ENCODE data around the gene EXOSC6. TPM values are rescaled to one million over a fixed set of nuclear protein-coding genes. Genes with fewer than 3 reads are reported as not detected.
"Not testable (repeated sequence)": the region's sequence is repeated elsewhere in the genome, so short reads cannot be mapped to it uniquely, and the experiment has no call there.

The EXOSC6 gene
- total RNA-seq, result 10 to 100 TPM; 26.3 to 27.4 TPM

DNA sequence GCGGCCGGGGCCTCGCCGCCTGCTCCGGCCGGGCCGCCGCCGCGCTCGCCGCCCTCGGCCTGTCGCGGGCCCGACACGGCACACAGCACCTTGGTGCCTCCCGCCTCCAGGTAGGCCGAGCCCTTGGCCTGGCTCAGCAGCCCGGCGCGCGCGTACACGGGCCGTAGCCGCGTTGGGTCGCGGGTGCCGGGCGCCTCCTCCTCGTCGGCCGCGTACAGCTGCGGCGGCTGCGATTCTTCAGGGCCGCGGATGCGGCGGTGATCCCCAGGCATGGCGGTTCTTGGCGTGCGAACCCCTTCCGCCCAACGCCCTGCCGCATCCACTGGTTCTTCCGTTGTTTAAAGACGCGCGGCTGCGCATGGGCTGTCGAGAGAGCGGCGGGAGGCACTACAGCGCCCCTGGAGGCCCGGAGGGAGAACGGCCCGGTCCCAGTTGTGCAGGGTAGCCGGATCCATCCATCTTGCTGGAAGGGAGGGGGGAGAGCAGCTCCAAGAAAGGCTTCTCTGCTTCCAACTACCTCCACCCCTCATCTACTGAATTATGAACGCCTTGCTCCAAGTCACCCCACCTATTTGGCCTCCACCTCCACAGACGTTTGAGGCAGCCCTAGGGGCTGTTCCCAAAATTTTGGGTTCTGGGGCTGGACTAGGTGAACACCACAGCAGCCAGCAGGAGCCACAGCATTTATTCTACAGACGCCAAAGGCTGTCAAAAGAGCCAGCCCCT lies at the start of gene EXOSC6:
EXOSC6 (minus strand) TSS at position 312 of the 726 bp plus-strand sequence; CDS start at position 272, 40 bp downstream.
- Mint-ChIP-seq H3K9me3 (no peaks in the 10 kb centered on the region), H3K4me1 (peaks cover 21% of the 10 kb centered on the region), H3K27ac (peak within 1 kb of the TSS; percentile 95), H3K36me3 (ENCODE audit: low read depth) (peaks cover 45% of the 10 kb centered on the region), H3K27me3 (no peaks in the 10 kb centered on the region), H3K4me3 (peak within 1 kb of the TSS; percentile 88)
- CTCF ChIA-PET, result interaction anchor here (0.7 to 5.0 kb wide), 14 partner anchors 9 to 272 kb away, joined by 3 to 29 read pairs (median 6); partner anchors contain the start of genes AARS1, COG4, DDX19B and SF3B3
- POLR2A ChIA-PET, result interaction anchor here (1.2 kb wide), 1 partner anchor 15 kb away, joined by 3 read pairs; no protein-coding TSS in a partner anchor
- DNase-seq, result peak; percentile 94

- no peak for DNase-seq
- H3K27me3 Mint-ChIP-seq, result no peaks in the 10 kb centered on the region
- ChIA-PET POLR2A (interaction anchor here (0.7 kb wide), 1 partner anchor 45 kb away, joined by 3 read pairs; no protein-coding TSS in a partner anchor), CTCF (interaction anchor here (1.3 kb wide), 1 partner anchor 11 kb away, joined by 3 read pairs; no protein-coding TSS in a partner anchor)
- H3K36me3 Mint-ChIP-seq (ENCODE audit: low read depth), result peaks cover 37% of the 10 kb centered on the region
- H3K4me3 Mint-ChIP-seq, result peak overlapping the region; percentile 90
- peaks cover 8% of the 10 kb centered on the region for H3K9me3 Mint-ChIP-seq
- peaks cover 49% of the 10 kb centered on the region for H3K4me1 Mint-ChIP-seq
- H3K27ac Mint-ChIP-seq, result no peak overlapping the region
Measured at GRCh38 chr16:70301121-70301520, 49.4 kb upstream of the EXOSC6 start.

DNA sequence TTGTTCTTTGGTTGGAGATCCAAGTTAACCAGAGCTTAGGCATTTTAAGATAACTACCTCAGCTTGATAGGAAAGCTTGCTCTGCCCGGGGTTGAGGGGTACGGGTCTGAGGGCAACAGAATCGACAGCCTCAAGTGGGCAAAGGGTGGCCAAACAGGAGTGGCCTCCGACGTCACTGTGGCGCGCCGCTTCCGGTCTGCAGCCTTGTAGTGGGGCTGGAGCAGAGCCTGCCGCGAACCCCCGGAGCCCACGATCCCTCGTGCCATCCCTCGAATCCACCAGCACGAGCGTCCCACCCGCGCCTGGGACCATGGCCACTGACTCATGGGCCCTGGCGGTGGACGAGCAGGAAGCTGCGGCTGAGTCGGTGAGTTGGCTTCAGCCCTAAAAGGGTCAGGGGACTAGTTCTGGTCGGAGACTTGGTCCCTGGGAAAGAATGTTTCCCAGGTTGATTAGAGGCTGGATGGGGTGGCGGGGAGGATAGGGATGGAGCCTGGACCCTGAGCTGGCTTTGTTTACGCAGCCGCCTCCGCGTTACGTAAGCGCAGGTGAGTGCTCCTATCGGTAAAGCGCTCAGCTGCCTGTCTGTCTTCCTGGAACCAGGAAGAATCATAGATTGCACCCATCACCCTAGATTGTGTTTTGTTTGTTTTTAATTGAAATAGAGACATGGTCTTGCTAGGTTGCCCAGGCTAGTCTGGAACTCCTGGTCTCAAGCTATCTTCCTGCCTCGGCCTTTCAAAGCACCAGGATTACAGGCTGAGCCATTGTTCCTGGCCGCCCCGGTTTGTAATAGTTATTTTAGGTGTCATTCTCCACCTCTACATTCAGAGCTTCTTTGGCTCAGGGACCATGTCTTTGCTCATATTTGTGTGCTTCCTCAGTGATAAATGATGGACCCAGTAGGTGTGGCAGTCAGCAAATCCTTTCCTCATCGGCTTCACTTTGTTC lies 47.5 kb upstream of the EXOSC6 start, which contains the start of gene DDX19B:
DDX19B (plus strand) TSS at position 199 of the 951 bp plus-strand sequence; CDS start at position 311, 112 bp downstream.
- Mint-ChIP-seq H3K4me1 (peaks cover 40% of the 10 kb centered on the region), H3K4me3 (peak within 1 kb of the TSS; percentile 90), H3K27ac (peak within 1 kb of the TSS; percentile 95), H3K9me3 (peaks cover 8% of the 10 kb centered on the region), H3K27me3 (no peaks in the 10 kb centered on the region), H3K36me3 (ENCODE audit: low read depth) (peaks cover 33% of the 10 kb centered on the region)
- POLR2A ChIA-PET, result interaction anchor here (0.8 kb wide), 1 partner anchor 48 kb away, joined by 3 read pairs; no protein-coding TSS in a partner anchor
- peak; percentile 72 for DNase-seq
- CTCF ChIA-PET, result interaction anchor here (0.6 to 2.8 kb wide), 9 partner anchors 9 to 114 kb away, joined by 3 to 12 read pairs (median 4); partner anchors contain the start of genes AARS1 and EXOSC6

DNA sequence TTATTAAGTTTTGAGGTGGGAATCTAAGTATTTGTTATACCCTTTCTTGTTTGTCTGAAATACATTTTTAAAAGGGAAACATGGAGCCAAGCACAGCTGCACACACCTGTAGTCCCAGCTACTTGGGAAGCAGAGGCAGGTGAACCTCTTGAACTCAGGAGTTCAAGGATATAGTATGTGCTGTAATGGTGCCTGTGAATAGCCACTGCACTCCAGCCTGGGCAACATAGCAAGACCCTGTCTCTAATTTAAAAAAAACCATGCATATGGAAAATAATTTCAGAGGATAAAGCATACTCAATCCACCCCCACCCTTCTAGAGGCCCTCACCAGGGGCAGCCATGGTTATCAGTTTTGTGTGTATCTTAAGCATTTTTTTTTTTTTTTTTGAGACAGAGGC lies 43.9 kb upstream of the EXOSC6 start:
- CTCF ChIA-PET, result interaction anchor here (0.8 kb wide), 2 partner anchors 14 to 892 kb away, joined by 3 read pairs; no protein-coding TSS in a partner anchor
- peaks cover 24% of the 10 kb centered on the region for H3K4me1 Mint-ChIP-seq
- POLR2A ChIA-PET, result no interaction called here
- peaks cover 11% of the 10 kb centered on the region for H3K36me3 Mint-ChIP-seq (ENCODE audit: low read depth)
- no peaks in the 10 kb centered on the region for H3K9me3 Mint-ChIP-seq
- no peaks in the 10 kb centered on the region for H3K27me3 Mint-ChIP-seq
- H3K4me3 Mint-ChIP-seq, result no peak overlapping the region
- H3K27ac Mint-ChIP-seq, result no peak overlapping the region
- DNase-seq, result no peak

DNA sequence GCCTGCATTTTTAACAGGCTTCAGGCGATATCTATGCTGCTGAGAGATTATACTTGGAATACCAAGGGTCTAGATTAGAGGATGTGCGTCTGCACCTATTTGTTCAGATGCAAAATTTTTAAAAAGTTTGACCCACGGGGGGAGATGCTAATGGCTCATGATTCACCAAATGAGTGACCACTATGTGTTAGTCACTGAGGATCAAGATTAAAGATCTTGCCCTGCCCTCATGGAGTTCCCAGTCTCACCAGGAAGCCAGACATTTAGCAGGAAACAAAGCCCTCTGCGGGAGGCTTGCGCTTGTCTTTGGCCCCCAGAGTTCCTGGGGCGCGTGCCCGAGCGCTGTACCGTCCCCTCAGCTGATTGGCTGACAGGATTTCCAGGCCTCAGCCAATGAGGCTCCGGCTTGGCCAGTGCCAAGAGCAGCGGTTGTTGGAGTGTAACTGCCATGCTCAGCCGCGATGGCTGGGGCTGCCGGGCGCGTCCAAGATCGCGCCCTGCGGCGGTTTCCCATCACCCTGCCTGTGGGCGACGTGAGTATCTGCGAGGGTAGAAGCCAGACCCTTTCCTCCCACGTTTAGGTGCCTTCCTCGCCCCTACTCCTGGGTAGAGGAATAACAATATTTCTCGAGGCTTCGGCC lies 42.8 kb upstream of the EXOSC6 start:
- Mint-ChIP-seq H3K36me3 (ENCODE audit: low read depth) (peaks cover under 1% of the 10 kb centered on the region), H3K27ac (no peak overlapping the region), H3K4me3 (no peak overlapping the region), H3K27me3 (no peaks in the 10 kb centered on the region), H3K9me3 (no peaks in the 10 kb centered on the region), H3K4me1 (peaks cover 18% of the 10 kb centered on the region)
- no peak for DNase-seq
- CTCF ChIA-PET, result no interaction called here
- POLR2A ChIA-PET, result no interaction called here

- H3K9me3 Mint-ChIP-seq; H3K4me3 Mint-ChIP-seq; H3K27ac Mint-ChIP-seq; H3K36me3 Mint-ChIP-seq (ENCODE audit: low read depth); DNase-seq; H3K27me3 Mint-ChIP-seq; POLR2A ChIA-PET: not testable (repeated sequence)
- CTCF ChIA-PET, result interaction anchor here (0.5 to 1.4 kb wide), 4 partner anchors 14 to 231 kb away, joined by 3 to 4 read pairs (median 3); partner anchors contain the start of gene COG4
- peaks cover 22% of the 10 kb centered on the region for H3K4me1 Mint-ChIP-seq
Measured at GRCh38 chr16:70292148-70292547, 40.4 kb upstream of the EXOSC6 start.

GRCh38 chr16:70290949-70291519 lies 39.3 kb upstream of the EXOSC6 start:
- ChIA-PET POLR2A (no interaction called here), CTCF (interaction anchor here (0.6 to 1.5 kb wide), 3 partner anchors 10 to 35 kb away, joined by 3 to 5 read pairs (median 3); no protein-coding TSS in a partner anchor)
- Mint-ChIP-seq H3K27ac (peak overlapping the region; percentile 57), H3K27me3 (no peaks in the 10 kb centered on the region), H3K36me3 (ENCODE audit: low read depth) (peaks cover 7% of the 10 kb centered on the region), H3K4me3 (no peak overlapping the region), H3K4me1 (peaks cover 22% of the 10 kb centered on the region), H3K9me3 (no peaks in the 10 kb centered on the region)
- no peak for DNase-seq

- H3K36me3 Mint-ChIP-seq (ENCODE audit: low read depth), result peaks cover 17% of the 10 kb centered on the region
- peak within 1 kb of the TSS; percentile 100 for H3K27ac Mint-ChIP-seq
- POLR2A ChIA-PET, result interaction anchor here (0.6 to 1.3 kb wide), 3 partner anchors 57 to 235 kb away, joined by 3 to 6 read pairs (median 4); partner anchors contain the start of gene DDX19A
- peaks cover 32% of the 10 kb centered on the region for H3K4me1 Mint-ChIP-seq
- H3K27me3 Mint-ChIP-seq, result no peaks in the 10 kb centered on the region
- H3K4me3 Mint-ChIP-seq, result peak within 1 kb of the TSS; percentile 100
- peak; percentile 97 for DNase-seq
- CTCF ChIA-PET, result interaction anchor here (0.6 to 1.5 kb wide), 8 partner anchors 8 to 60 kb away, joined by 3 to 4 read pairs (median 3); partner anchors contain the start of gene EXOSC6
- no peaks in the 10 kb centered on the region for H3K9me3 Mint-ChIP-seq
Measured at GRCh38 chr16:70289229-70290094, 37.7 kb upstream of the EXOSC6 start, which contains the start of gene AARS1. TSS of gene AARS1 (minus strand) at chr16:70289506. CDS start at chr16:70282763, 6,743 bp downstream.

DNA sequence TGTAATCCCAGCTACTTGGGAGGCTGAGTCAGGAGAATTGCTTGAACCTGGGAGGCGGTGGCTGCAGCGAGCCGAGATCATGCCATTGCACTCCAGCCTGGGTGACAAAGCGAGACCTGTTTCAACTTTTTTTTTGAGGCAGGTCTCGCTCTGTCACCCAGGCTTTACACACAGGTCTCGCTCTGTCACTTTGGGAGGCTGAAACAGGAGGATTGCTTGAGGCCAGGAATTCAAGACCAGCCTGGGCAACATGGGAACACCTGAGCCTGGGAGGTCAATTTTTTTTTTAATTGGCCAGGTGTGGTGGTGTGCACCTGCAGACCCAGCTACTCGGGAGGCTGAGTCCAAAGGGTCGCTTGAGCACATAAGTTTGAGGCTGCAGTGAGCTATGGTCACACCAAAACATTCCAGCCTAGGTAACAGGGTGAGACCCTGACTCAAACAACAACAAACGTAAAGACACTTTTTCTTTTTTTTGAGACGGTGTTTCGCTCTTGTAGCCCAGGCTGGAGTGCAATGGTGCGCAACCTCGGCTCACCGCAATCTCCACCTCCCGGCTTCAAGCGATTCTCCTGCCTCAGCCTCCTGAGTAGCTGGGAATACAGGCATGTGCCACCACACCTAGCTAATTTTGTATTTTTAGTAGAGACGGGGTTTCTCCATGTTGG lies 35.7 kb upstream of the EXOSC6 start:
- peaks cover 33% of the 10 kb centered on the region for H3K36me3 Mint-ChIP-seq (ENCODE audit: low read depth)
- CTCF ChIA-PET, result interaction anchor here (0.9 to 2.9 kb wide), 6 partner anchors 12 to 77 kb away, joined by 3 to 12 read pairs (median 3); partner anchors contain the start of genes DDX19A and DDX19B
- H3K9me3 Mint-ChIP-seq, DNase-seq, H3K27me3 Mint-ChIP-seq, POLR2A ChIA-PET: not testable (repeated sequence)
- peak overlapping the region; percentile 100 for H3K4me3 Mint-ChIP-seq
- peak overlapping the region; percentile 100 for H3K27ac Mint-ChIP-seq
- peaks cover 53% of the 10 kb centered on the region for H3K4me1 Mint-ChIP-seq

DNA sequence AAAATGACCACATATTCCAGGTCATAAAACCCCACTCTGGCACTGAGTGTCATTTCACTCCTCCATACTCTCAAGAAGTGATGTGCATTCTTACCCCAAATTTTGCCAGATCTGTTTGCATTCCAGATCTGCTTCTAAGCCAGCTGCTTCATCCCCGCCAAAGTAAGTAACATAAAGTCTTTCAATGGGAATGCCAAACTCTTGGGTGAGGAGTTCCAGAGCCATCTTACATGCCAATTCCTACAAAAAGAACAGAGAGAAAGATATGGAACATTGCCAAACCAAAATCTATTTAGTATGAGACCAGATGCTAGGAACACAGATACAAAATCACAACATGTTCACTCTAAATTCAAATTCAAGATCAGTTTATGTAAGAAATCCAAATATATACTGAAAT lies 24.7 kb upstream of the EXOSC6 start:
- Mint-ChIP-seq H3K27me3 (no peaks in the 10 kb centered on the region), H3K27ac (no peak overlapping the region), H3K36me3 (ENCODE audit: low read depth) (peaks cover 61% of the 10 kb centered on the region), H3K4me1 (peaks cover 10% of the 10 kb centered on the region), H3K4me3 (no peak overlapping the region), H3K9me3 (no peaks in the 10 kb centered on the region)
- ChIA-PET POLR2A (no interaction called here), CTCF (interaction anchor here (1.4 kb wide), 1 partner anchor 24 kb away, joined by 6 read pairs; no protein-coding TSS in a partner anchor)
- no peak for DNase-seq
